SK-N-MC (cell line): ENCODE results near the gene KNCN.

Experiments used
- EZH2 ChIP-seq: fragments of 200-600 bp; sonication (generic); IDR thresholded peaks from one replicate; pipeline ENCODE4 v1.6.1; 2017; ENCODE audit warnings: antibody characterized with exemption
- POLR2AphosphoS5 ChIP-seq: IDR thresholded peaks from 2 replicates; pipeline ENCODE4 v1.6.1; 2012; ENCODE audit warnings: mild to moderate bottlenecking, low read depth, low read length, borderline replicate concordance

DNA sequence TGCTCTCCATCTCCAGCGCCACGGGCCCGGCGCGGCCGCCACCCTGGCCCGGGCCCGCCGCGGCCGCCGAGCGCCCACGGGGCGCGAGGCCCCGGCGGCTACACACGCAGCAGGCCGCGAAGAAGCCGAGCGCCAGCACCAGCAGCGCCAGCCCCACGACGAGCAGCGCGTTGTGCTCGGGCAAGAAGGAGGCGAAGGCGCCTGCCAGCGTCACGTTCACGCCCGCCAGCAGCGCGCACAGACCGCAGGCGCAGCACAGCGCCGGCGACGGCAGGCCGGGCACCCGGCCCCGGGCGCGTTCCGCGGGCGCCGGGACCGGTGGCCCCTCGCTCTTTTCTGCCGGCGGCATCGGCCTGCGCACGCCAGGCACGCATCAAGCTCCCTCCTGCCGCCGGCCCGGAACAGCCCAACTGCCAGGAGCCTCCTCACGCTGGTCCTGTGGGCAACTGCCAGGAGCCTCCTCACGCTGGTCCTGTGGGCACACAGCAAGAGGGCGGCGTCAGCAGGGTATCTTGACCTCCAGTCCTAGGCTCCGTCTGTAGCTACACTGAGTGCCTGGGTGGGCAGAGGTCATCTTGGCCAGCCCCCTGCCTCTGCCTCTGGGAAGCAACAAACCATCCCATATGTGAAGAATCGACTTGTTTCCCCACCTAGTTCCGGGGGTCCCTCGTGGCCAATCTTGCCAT is 18.1 kb downstream of the KNCN start:
- TF ChIP-seq EZH2 = no peak
- no peak for TF ChIP-seq POLR2AphosphoS5
